Panc1 (cell line): ENCODE measurements around the gene FOXN1. TPM values are rescaled to one million over a fixed set of nuclear protein-coding genes. Genes with fewer than 3 reads are reported as not detected.

Experiments used
- ATAC-seq: fragments of 200-7000 bp; cut with Tn5 transposase; 2 replicates; pipeline ENCODE4 v1.9.1; 2020; ENCODE audit warnings: mild to moderate bottlenecking, moderate library complexity
- BruUV-seq: library from RNA; stranded (reverse); fragments of 400-500 nt; replicated peaks from 2 replicates; lab custom pipeline; 2021; lab: Mats Ljungman, UMichigan
- CTCF ChIA-PET: fragments of 300-600 bp; sonication (Branson Sonifier 250); formaldehyde crosslinking; loops from one replicate; lab custom pipeline; 2022; ENCODE audit warnings: antibody characterized with exemption; lab: Charles Lee
- POLR2A ChIA-PET: fragments of 300-600 bp; sonication (Branson Sonifier 250); formaldehyde crosslinking; loops from one replicate; lab custom pipeline; 2022; ENCODE audit warnings: antibody characterized with exemption; lab: Charles Lee
- DNase-seq: peaks from one replicate; pipeline ENCODE4 v3.0.0-alpha.2; 2010; ENCODE audit warnings: low read depth, low spot score
- H3K27ac ChIP-seq: 2 replicates; pipeline ENCODE4 v1.5.1; 2011; ENCODE audit warnings: mild to moderate bottlenecking, low read length, inconsistent platforms
- H3K27me3 ChIP-seq: fragments of 200-500 bp; sonication (Bioruptor generic); 2 replicates; pipeline ENCODE4 v1.6.0; 2014; ENCODE audit warnings: low read length, inconsistent platforms; ENCODE audit not compliant: control insufficient read depth, insufficient read depth
- H3K36me3 ChIP-seq: fragments of 200-500 bp; sonication (Bioruptor generic); 2 replicates; pipeline ENCODE4 v1.5.1; 2014; ENCODE audit warnings: inconsistent platforms, mild to moderate bottlenecking, low read length, moderate library complexity; ENCODE audit not compliant: control insufficient read depth, insufficient read depth
- H3K4me1 ChIP-seq: 2 replicates; pipeline ENCODE4 v1.5.1; 2011; ENCODE audit warnings: inconsistent platforms, mild to moderate bottlenecking, low read length, moderate library complexity; ENCODE audit not compliant: control insufficient read depth, insufficient read depth
- H3K4me3 ChIP-seq, 2 experiments: 2 replicates each; pipeline ENCODE4 v1.5.1; 2011 to 2012; ENCODE audit warnings: low read depth in 2 of 2, low read length in 2 of 2, mild to moderate bottlenecking in 2 of 2, inconsistent platforms in 1 of 2, moderate library complexity in 1 of 2
- H3K9me3 ChIP-seq: fragments of 200-500 bp; sonication (Bioruptor generic); 2 replicates; pipeline ENCODE4 v1.5.1; 2014; ENCODE audit warnings: low read depth, mild to moderate bottlenecking, inconsistent platforms, low read length, moderate library complexity; ENCODE audit not compliant: control insufficient read depth, insufficient read depth
- CTCF ChIP-seq: fragments of 450-650 bp; IDR thresholded peaks from 2 replicates; pipeline ENCODE4 v1.5.1; 2017; ENCODE audit warnings: mild to moderate bottlenecking
- POLR2AphosphoS5 ChIP-seq: IDR thresholded peaks from 2 replicates; pipeline ENCODE4 v1.6.1; 2012; ENCODE audit warnings: mild to moderate bottlenecking, low read depth, low read length, moderate library complexity
- REST ChIP-seq, 2 experiments: IDR thresholded peaks; 2 replicates each; pipeline ENCODE4 v1.6.1; 2011 to 2012; ENCODE audit warnings: low read depth in 2 of 2, control low read depth in 1 of 2, low read length in 1 of 2, mild to moderate bottlenecking in 1 of 2, moderate library complexity in 1 of 2; ENCODE audit not compliant: insufficient read depth in 1 of 2
- SIN3A ChIP-seq: IDR thresholded peaks from 2 replicates; pipeline ENCODE4 v1.6.1; 2012; ENCODE audit warnings: low read depth, mild to moderate bottlenecking, low read length, moderate library complexity, borderline replicate concordance; ENCODE audit not compliant: insufficient read depth
- TCF7L2 ChIP-seq: IDR thresholded peaks from 2 replicates; pipeline ENCODE4 v1.6.1; 2011; ENCODE audit warnings: mild to moderate bottlenecking, low read depth, low read length, inconsistent platforms
- in situ Hi-C: cut with HindIII; loops from 2 replicates; pipeline ENCODE4 v1.10.0; 2016; ENCODE audit warnings: low sequenced_read_pairs, low pct_unique_long_range_greater_than_20kb
- intact Hi-C: fragments of 100-400 bp; cut with micrococcal nuclease; formaldehyde crosslinking; loops from one replicate; pipeline ENCODE4 v1.10.0; 2022; ENCODE audit not compliant: unreplicated experiment
- total RNA-seq: library from RNA; stranded (reverse); gene quantifications from one replicate; pipeline ENCODE4 v1.2.1, GENCODE V29; 2021; ENCODE audit not compliant: unreplicated experiment

The FOXN1 gene
- total RNA-seq, 1 experiment from 2014 or later, result not detected

DNA sequence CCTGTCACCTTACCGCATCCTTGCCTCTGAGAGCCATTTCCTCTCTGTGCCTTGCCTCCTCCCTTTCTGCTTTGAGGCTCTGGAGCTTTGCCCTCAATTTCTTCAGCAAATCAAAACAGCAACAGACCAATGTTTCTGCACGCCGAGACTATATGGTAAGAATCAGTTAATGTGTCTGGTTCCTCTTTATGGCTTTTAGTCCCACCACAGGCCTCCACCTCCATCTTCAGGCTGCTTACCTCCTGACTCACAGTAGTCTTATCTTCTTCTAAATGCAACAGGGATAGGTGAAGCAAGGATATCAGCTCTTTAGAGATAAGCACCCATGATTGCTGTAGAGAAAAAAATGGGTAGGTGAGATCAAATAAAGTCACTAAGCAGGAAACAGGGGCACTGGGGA is 79.7 kb downstream of the FOXN1 start:
- BruUV-seq, result no TSS peak
- ChIA-PET POLR2A (no interaction called here), CTCF (no interaction called here)
- intact Hi-C loops, result no loop called here
- Histone ChIP-seq H3K36me3 (peaks cover 35% of the 10 kb centered on the region), H3K27ac (no peak overlapping the region), H3K27me3 (no peaks in the 10 kb centered on the region), H3K9me3 (no peaks in the 10 kb centered on the region), H3K4me3 (no peak overlapping the region), H3K4me1 (no peaks in the 10 kb centered on the region)
- DNase-seq, result no peak
- no peak for ATAC-seq
- TF ChIP-seq SIN3A (no peak), POLR2AphosphoS5 (no peak), CTCF (no peak), REST (IDR thresholded peaks at IDR 0.05; ENCODE audit: insufficient read depth in 1 of 2, low read depth in 2 of 2, low read length in 1 of 2) (no peak), TCF7L2 (no peak)
- in situ Hi-C loops, result no loop called here

Other genes with a start within 250 kb of the FOXN1 start
- 78.7 TPM for gene TMEM97, start 187.1 kb upstream of the FOXN1 start, total RNA-seq
- gene IFT20, start 170.9 kb upstream of the FOXN1 start, total RNA-seq, result 25.4 TPM
- 55.8 TPM for gene TNFAIP1, start 170.6 kb upstream of the FOXN1 start, total RNA-seq
- 175 TPM for gene POLDIP2, start 148.8 kb upstream of the FOXN1 start, total RNA-seq
- not detected for gene SEBOX, start 141.1 kb upstream of the FOXN1 start, total RNA-seq
- gene VTN, start 136.0 kb upstream of the FOXN1 start, total RNA-seq, result 2.3 TPM
- gene SARM1, start 134.7 kb upstream of the FOXN1 start, total RNA-seq, result 17.4 TPM
- gene SLC46A1, start 100.1 kb upstream of the FOXN1 start, total RNA-seq, result 16.9 TPM
- gene SLC13A2, start 32.7 kb upstream of the FOXN1 start, total RNA-seq, result not detected
- 44.7 TPM for gene UNC119, start 46.3 kb downstream of the FOXN1 start, total RNA-seq
- 78.8 TPM for gene PIGS, start 65.2 kb downstream of the FOXN1 start, total RNA-seq
- 13.4 TPM for gene ALDOC, start 70.5 kb downstream of the FOXN1 start, total RNA-seq
- gene SPAG5, start 92.7 kb downstream of the FOXN1 start, total RNA-seq, result 152 TPM
- 17.2 TPM for gene RSKR, start 107.8 kb downstream of the FOXN1 start, total RNA-seq
- gene BLTP2, start 138.8 kb downstream of the FOXN1 start, total RNA-seq, result 271 TPM
- 72.1 TPM for gene SDF2, start 155.6 kb downstream of the FOXN1 start, total RNA-seq
- gene SUPT6H, start 155.9 kb downstream of the FOXN1 start, total RNA-seq, result 108 TPM
- 4.9 TPM for gene PROCA1, start 205.5 kb downstream of the FOXN1 start, total RNA-seq
- 284 TPM for gene RAB34, start 211.5 kb downstream of the FOXN1 start, total RNA-seq
- 1,475 TPM for gene RPL23A, start 213.6 kb downstream of the FOXN1 start, total RNA-seq
- 55.7 TPM for gene TLCD1, start 219.9 kb downstream of the FOXN1 start, total RNA-seq
- 11.9 TPM for gene NEK8, start 222.4 kb downstream of the FOXN1 start, total RNA-seq
- gene TRAF4, start 237.7 kb downstream of the FOXN1 start, total RNA-seq, result 108 TPM